CD4-positive, alpha-beta T cell treated with Interleukin-10 for 1 hour (primary cell): ENCODE data around the gene PRKAR1B.

Experiments
- DNase-seq: peaks from one replicate; pipeline ENCODE4 v3.0.0-alpha.2; 2020

PRKAR1B gene

GRCh38 chr7:690478-691360 lies 36.4 kb downstream of the PRKAR1B start:
- no peak for DNase-seq

DNA sequence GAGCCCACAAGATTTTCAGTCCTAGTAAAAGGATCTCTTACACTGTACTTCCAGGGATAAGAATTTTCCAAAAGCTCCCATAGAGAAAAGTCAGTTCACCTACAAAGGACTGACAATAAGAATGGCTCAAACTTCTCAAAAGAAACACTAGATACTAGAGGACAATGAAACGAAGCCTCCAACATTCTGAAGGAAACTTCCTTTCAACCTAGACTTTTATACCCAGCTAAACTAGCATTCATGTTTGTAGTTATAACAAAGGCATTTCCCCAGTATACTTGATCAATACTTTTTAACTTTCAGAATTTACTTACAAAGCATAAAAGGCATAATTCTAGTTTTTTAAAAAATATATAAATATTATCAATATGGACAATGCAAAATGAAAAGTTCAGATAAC lies 41.5 kb downstream of the PRKAR1B start:
- DNase-seq: no peak

- no peak for DNase-seq
Measured at GRCh38 chr7:684416-684815, 42.7 kb downstream of the PRKAR1B start.

DNA sequence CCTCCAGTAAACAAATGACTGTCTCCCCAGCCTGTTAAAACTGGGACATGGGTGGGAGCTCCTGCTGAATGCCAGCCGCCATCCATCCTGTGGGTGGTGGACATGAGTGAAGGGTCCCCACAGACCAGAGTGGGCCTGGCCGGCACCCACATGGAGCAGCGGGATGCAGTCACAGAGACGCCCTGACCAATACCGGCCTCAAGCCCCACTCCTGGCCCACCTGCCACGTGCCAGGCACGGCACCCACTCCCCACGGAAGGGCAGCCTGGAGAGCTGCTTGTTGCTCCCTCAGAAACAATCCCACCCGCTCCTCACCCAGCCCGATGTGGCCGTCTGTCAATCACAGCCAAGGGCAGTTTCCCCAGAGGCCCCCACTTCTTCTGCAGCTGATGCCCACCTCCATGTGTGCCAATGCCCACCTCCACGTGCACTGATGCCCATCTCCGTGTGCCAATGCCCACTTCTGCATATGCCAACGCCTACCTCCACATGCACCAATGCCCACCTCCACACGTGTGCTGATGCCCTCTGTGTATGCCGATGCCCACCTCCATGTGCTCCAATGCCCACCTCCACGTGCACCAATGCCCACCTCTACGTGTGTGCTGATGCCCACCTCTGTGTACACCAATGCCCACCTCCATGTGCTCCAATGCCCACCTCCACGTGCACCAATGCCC lies 43.4 kb downstream of the PRKAR1B start:
- DNase-seq: no peak

GRCh38 chr7:682810-683209 lies 44.3 kb downstream of the PRKAR1B start:
- no peak for DNase-seq

DNA sequence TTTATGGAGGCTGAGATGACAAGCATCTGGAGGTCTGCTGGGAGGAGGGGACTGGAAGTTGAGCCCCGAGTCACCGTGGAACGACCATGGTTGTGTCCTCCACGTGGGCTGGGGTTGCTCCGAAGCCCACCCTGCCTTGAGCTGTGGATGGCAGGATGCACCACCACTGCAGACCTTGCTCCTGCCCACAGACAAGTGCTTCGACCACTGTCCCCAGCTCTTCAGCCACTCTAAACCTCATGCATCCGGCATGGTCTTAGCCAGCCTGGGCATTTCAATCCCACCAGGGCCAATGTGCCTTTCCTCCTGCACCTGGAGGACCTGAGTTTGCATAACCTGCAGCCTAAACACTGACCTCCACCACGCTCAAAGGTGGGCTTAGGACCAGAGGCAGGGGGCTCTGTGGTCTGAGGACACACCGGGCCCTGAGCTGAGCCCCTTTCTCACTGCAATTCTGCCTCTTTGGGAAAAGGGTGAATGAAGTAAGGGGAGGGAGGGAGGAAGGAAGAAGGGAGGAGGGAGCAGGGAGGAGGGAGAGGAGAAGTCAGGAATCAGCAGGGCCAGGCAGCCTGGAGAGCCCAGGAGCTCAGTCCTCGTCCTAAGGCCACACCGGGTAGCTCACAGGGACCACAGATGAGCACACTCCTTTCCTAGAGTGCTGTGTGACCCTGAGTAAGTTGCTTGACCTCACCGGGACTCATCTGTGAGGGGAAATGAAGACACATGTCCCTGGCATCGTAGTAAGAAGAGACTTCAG lies 45.4 kb downstream of the PRKAR1B start:
- no peak for DNase-seq

DNA sequence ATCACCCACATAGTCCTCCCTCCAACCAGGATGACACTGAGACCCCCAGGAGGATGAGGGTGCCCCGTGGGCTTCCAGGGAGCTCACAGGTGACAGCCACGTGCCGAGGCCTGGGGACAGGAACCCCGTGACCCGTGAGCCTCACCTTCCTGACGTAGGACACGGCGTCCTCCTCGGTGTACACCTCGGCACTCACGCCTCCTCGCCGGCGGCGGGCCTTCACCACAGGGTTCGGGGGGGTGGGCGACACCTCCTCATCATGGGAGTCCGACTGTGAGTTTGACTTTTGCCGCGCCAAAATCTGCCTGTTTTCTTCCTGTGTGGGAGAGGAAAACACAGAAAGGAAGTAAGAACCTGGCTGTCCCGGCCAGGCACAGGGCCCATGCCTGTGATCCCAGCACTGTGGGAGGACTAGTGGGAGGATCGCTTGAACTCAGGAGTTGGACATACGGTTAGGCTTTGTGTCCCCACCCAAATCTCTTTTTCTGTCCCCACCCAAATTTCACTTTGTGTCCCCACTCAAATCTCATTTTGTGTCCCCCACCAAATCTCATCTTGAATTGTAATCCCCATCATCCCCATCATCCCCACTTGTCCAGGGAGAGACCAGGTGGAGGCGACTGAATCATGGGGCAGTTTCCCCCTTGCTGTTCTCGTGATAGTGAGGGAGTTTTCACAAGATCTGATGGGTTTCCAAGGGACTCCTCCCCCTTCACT lies 46.5 kb downstream of the PRKAR1B start:
- no peak for DNase-seq

DNA sequence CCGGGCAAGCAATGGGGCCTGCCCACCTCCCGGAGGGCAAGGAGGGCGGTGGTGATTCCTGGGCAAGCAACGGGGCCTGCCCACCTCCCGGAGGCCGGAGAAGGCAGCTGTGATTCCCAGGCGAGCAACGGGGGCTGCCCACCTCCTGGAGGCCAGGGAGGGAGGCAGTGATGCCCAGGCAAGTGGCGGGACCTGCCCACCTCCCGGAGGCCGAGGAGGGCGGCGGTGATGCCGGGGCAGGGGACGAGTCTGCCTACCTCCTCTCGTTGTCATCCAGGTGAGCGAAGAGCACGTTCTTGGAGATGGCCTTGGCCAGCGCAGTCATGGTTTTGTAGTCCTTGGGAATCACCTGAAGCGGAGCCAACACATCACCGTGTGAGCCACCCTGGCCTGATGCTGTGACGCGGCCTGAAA lies 50.1 kb downstream of the PRKAR1B start:
- no peak for DNase-seq

- DNase-seq: no peak
Measured at GRCh38 chr7:676246-676971, 50.7 kb downstream of the PRKAR1B start.

- DNase-seq: no peak
Measured at GRCh38 chr7:674454-675410, 52.3 kb downstream of the PRKAR1B start.

DNA sequence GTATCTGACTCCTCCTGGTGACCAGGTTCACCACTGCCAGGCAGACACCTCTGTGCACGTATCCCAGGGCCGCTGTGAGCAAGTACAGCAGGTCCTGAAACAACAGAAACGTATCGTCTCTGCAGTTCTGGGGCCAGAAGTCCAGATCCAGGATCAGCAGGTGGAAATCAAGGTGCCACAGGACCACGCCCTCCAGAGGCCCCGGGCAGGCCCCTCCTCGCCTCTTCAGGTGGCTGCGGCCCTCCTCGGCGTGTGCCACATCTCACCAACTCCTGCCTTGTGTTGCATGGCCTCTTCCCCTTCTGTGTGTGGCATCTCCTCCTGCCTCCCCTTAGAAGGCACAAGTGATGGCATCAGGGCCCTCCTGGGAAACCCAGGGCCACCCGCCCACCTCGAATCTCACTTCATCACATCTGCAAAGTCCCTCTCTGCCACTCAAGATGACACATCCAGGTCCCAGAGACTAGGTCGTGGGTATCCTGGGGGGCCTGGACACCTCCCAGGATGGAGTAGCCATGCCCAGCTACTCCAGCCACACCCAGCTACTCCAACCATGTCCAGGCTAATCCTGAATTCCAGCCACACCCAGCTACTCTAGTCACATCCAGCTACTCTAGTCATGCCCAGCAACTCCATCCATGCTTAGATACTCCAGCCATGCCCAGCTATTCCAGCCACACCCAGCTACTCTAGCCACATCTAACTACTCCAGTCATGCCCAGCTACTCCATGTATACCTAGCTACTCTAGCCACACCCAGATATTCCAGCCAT lies 53.2 kb downstream of the PRKAR1B start:
- no peak for DNase-seq

GRCh38 chr7:672891-673290 lies 54.2 kb downstream of the PRKAR1B start:
- DNase-seq: no peak

DNA sequence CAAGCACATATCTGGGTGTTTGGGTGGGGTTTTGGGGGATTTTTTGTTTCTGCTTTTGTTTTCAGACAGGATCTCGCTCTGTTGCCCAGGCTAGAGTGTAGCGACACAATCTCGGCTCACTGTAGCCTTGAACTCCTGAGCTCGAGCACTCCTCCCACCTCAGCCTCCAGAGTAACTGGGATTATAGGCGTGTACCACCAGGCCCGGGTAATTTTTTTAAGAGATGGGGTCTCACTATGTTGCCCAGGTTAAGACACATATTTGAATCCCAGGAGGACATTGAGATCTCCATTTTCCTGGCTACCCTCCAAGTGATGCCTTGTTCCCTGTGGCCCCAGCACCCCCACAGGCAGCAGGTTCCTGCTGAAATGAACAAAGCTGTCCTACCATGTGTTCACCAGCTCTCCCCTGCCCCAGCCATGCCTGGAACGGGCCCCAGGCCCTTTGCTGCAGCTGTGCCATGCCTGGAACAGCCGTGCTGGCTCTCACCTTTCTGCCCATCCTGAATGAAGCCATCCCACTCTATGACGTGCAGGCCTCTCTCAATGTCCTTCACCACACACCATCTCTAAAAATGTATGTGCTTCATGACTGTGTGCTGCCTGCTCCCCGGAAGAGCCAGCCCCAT lies 55.6 kb downstream of the PRKAR1B start:
- DNase-seq: no peak

GRCh38 chr7:670501-671390 lies 56.3 kb downstream of the PRKAR1B start:
- DNase-seq: no peak

DNA sequence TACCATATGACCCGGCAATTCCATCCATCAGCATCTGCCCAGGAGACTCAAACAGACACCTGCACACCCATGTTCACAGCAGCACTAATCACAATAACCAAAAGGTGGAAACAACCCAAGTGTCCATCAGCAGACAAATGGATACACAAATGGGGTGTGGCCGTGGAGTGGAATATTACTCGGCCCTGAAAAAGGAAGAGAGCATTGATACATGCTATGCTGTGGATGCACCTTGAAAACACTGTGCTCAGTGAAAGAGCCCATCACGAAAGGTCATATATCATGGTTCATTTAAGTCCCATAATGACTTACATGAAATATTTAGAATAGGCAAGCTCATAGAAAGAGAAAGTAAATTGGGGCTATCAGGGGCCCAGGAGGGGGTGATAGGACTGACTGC lies 58.1 kb downstream of the PRKAR1B start:
- DNase-seq: no peak

DNA sequence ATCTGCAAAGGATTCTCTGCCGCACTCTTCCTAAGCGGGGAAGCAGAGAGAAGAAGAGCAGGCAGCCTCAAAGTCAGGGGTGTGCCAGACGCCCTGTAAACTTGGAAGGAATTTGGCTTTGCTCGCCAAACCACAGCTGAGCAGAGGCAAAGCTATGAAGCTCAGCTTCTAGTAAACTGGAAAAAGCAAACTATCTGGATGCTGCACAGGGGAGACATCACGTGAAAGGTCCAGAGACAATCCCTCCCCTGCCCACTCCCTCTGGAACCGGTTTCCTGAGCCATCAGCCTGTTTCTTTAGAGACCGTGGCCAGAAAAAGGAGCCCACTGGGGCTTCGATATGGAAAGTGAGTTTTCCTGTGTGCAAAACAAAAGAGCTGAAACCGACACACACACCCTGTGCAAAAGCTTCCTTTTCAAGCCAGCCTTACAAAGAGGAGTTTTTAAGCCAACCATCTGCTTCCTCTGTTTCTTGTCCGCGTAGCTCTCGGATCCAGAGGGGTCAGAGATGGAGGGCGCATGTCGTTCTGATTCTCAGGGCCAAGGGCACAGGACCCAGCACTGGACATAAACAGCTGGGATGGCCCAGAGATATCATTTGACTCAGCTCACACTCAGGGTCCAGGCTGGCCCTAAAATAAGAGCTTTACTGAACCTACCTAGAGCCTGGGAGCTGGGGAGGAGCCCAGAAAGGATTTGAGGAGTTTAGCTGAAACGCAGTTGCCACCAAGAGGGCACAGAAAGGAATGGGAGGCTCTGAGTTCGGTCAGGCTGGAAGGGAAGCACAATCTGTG lies 58.7 kb downstream of the PRKAR1B start:
- DNase-seq: no peak

- DNase-seq: no peak
Measured at GRCh38 chr7:666454-667292, 60.4 kb downstream of the PRKAR1B start.
